GM19025 (cell line): ENCODE results near the gene UVSSA.
"Not testable (repeated sequence)": the region's sequence is repeated elsewhere in the genome, so short reads cannot be mapped to it uniquely, and the experiment has no call there.

Experiments
- ATAC-seq: cut with Tn5 transposase; IDR thresholded peaks from one replicate; pipeline ENCODE4 v1.9.1; 2021; ENCODE audit warnings: mild to moderate bottlenecking, low read depth, moderate library complexity; ENCODE audit not compliant: unreplicated experiment

UVSSA gene

DNA sequence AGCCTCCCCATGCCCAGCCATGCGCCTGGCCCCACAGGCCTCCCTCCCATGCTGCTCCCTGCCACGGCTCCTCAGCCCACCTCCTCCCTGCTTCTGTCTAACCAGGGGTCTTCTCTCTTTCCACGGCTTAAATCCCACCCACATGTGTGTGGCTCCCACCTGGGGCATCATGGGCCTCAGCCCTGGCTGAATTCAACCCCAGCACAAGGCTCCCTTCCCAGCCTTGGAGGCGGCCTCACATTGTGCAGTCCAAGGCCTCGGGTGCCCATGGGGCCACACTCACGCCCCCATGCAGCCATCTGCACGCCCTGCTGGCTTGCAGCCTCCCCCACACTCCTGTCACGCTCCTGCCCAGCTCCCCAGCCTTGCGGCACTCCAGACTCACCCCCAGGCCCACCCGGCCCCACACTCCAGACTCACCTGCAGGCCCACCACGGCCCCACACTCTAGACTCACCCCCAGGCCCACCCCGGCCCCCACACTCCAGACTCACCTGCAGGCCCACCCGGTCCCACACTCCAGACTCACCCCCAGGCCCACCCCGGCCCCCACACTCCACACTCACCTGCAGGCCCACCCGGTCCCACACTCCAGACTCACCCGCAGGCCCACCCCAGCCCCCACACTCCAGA is 30.4 kb upstream of the UVSSA start:
- ATAC-seq = no peak

DNA sequence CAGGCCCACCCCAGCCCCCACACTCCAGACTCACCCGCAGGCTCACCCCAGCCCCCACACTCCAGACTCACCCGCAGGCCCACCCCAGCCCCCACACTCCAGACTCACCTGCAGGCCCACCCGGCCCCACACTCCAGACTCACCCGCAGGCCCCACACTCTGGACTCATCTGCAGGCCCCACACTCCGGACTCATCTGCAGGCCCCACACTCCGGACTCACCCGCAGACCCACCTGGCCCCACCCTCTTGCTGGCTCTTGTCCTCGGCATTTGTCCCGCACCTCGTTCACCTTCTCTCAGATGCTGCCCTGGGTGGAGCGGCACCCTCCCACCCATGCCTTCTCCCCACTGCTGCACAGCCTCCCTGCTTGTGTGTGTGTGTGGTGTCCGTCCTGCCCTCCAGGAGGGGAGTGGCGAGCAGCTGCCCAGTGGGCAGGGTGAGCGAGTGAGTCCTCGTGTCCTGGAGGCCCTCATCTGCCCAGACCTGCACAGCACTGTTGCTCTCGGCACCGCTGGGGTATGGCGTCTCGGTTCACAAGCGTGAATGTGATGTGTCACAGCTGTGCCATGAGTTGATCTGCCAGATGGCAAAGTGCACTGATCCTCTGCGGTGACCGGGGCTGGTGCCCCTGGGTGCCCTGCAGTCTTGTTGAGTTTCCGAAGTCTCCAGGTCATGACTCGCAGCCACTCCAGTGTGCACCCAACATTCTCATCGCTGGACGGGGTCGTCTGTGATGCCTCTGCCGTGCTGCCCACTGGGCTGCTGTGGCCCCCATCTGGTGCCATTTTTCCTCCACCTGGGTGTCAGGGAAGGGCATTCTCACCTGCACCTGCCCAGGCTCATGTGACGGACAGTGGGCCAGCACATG is 29.6 kb upstream of the UVSSA start:
- no peak for ATAC-seq

DNA sequence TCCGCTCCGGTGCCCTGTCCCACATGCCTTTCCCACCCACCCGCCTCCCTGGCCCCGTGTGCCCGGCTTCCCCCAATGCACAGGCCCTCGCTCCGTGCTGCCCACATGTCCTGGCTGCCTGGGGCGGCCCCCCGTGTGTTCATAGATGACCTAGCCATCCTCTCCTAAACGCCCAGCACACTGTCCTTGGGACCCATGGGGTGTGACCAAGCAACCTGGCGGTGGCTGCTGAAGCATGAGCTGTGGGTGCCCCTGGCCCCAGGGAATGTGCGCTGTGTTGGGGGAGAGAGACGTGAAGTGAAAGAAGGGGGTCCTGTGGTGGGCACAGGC is 29.0 kb upstream of the UVSSA start:
- ATAC-seq = no peak

DNA sequence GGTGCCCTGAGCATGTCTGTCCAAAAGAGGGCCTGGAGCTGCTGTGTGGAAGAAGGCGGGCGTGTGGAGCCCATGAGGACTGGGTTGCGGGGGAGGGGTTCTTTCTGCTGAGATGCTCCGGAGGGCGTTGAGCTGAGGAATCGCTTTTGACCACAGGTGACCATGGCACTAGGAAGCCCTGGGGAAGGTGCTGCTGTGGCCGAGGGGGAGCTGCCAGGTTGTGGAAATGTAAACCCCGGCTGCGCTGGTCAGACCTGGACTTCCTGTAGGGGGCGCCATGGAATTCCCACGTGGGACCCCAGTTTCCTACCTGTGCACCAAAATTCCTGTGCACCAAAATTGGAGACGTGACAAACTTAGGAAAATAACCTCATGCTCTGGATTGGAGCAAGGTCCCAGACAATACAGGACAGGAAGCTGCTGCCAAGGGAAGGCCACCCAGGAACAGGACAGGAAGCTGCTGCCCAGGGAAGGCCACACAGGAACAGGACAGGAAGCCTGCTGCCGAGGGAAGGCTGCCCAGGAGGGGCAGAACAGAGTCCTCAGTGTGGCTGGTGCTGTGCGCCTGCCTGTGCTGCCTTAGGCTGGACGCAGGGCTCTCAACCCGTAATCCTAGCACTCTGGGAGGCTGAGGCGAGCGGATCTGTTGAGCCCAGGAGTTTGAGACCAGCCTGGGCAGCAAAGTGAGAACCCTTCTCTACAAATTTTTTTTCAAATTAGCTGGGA is 28.4 kb upstream of the UVSSA start:
- no peak for ATAC-seq

DNA sequence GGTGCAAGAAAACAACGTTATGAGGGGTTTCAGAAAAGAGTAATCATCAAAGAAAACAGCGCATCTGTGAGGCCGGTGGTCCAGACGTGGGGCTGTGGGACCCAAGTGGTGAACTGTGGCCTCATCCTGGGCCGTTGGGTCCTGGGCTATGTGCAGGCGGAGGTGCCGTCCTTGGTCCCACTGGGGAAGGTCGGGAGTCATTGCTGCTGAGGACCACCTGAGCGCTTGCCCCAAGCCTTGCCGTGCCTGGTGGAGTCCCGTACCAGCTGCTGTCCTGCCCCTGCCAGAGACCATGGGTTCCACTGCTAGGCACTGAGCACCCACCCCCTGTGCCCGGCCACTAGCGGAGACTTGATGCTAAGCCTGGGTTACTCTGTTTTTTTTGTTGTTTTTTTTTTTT is 25.5 kb upstream of the UVSSA start:
- no peak for ATAC-seq

DNA sequence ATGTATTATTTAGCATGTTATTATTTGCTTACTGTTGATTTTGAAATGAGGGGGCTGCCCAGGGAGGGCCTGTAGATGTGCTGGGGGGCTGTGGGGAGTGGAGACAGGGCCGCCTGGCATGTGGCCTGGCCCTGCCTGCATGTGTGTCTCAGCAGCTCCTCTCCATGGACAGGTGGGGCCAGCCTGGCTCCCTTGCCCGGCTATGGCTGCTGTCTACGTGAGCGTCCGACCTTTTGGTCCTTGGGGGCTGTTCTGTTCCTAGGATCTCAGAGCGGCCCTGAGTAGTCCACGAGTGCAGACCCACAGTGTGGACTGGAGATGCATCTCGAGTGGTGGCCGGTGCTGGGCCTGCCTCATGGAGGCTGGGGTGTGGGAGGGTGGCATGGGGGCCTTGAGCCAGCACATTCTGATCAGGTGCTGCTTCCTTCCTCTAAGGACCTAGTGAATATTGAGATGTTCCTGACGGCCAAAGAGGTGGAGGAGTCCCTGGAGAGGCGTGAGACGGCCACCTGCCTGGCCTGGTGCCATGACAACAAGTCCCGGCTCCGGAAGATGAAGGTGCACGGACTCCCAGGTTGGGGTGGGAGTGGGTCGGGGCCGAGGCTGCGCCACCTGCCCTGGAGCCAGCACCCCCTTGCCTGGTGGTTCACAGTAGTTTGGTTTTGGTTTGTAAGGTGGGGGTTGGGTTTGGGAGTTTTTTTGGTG is 24.9 kb upstream of the UVSSA start:
- ATAC-seq = no peak

DNA sequence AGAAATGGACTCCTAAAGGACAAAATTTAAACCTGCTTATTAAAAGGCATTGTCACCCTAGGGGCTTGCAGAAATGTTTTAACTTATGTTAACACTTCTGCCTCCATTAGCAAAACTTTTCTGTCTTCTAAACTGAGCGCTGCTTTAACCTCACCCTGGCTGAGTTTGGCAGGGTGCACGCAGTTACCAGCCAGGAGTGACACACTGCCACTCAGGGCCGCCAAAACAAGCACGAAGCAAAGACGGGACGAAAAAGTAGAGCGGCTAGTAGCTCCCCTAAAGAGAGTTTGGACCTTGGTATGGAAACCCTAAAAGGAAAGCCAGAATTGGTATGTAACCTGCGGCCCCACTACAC is 23.8 kb upstream of the UVSSA start:
- no peak for ATAC-seq

DNA sequence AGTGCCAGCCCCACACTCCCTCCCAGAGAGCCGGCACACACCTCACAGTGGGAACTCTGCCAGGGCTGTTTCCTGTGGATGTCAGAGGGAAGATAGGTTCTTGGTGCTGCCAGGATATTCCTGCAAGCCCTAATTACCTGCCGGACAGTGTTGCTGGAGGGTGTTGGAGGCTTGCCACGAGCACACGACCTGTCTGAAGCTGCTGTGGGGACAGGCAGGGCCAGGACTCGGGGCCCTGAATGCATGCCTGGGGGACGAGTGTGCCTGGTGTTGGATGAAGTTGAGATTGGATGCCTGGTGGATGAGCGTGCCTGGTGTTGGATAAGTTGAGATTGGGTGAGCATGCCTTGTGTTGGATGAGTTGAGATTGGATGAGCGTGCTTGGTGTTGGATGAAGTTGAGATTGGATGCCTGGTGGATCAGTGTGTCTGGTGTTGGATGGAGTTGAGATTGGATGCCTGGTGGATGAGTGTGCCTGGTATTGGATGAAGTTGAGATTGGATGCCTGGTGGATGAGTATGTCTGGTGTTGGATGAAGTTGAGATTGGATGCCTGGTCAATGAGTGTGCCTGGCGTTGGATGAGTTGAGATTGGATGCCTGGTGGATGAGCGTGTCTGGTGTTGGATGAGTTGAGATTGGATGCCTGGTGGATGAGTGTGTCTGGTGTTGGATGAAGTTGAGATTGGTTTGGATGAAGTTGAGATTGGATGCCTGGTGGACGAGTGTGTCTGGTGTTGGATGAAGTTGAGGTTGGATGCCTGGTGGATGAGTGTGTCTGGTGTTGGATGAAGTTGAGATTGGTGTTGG is 23.2 kb upstream of the UVSSA start:
- ATAC-seq = no peak

DNA sequence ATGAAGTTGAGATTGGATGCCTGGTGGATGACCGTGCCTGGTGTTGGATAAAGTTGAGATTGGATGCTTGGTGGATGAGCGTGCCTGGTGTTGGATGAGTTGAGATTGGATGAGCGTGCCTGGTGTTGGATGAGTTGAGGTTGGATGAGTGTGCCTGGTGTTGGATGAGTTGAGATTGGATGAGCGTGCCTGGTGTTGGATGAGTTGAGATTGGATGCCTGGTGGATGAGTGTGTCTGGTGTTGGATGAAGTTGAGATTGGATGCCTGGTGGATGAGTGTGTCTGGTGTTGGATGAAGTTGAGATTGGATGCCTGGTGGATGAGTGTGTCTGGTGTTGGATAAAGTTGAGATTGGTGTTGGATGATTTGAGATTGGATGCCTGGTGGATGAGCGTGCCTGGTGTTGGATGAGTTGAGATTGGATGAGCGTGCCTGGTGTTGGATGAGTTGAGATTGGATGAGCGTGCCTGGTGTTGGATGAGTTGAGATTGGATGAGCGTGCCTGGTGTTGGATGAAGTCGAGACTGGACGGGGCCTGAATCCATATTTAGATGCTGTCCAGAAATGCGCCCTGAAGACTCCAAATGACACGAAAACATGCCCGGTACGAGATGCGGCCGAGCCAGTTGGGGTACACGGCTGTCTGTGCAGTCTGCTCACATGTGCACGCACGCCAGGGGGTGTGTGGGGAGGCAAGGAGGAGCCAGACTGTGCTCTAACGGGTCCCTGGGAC is 22.4 kb upstream of the UVSSA start:
- ATAC-seq = not testable (repeated sequence)

DNA sequence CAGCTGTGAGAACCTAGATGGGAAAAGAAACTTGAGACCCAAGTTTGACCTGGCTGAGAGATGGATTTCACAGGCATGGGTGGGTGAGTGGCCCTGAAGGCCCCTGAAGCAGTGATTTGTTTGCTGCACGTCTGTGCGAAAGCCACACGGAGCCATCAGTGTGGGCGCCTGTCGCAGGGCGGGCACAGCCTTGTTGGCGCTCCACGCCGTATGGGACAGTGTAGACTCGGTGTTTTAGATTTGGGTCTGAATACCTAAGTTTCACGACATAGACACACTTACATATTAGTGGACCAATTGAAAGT is 21.9 kb upstream of the UVSSA start:
- no peak for ATAC-seq

DNA sequence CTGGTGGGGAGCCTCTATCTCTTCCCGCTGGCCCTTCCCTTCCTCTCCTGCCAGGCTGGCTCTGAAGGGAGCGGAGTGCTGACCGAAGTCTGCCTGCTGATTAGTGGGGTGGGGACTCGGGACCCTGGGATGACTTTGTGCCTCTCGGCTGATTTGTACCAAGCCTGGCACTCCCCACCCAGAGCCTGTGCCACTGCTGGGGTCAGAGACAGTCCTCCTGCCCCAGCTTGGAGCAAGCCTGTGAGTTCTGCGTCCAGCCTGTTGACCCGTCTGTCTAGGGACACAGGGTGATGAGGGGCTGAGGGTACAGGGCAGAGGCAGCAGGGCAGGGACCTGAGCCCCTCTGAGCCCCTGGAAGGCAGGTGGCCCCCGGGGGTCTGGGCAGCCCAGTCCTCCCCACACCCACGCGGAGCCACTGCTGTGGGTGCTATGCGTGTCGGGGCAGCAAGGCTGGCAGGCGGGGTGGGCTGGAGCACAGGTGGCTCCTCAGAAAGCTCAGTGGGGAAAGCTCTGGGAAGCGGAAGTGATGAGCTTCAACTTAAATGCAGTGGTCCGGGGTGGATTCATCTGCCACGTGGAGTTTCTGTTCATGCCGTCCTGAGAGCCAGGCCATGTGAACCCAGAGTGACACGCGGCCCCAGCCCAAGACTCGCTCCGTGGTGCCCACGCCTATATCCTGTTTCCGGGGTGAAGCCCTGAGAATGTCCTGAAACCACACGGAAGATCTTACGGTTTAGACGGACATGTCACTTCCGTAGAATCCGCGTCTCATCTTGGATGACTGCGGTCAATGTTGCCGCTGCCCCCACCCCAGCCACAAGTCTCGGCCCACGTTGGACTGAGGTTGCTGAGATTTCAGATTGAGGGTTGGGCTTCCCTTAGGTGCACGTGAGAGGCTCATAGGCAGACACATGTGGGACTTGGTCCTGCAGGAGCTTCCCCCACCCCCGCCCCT is 21.1 kb upstream of the UVSSA start:
- ATAC-seq = no peak

DNA sequence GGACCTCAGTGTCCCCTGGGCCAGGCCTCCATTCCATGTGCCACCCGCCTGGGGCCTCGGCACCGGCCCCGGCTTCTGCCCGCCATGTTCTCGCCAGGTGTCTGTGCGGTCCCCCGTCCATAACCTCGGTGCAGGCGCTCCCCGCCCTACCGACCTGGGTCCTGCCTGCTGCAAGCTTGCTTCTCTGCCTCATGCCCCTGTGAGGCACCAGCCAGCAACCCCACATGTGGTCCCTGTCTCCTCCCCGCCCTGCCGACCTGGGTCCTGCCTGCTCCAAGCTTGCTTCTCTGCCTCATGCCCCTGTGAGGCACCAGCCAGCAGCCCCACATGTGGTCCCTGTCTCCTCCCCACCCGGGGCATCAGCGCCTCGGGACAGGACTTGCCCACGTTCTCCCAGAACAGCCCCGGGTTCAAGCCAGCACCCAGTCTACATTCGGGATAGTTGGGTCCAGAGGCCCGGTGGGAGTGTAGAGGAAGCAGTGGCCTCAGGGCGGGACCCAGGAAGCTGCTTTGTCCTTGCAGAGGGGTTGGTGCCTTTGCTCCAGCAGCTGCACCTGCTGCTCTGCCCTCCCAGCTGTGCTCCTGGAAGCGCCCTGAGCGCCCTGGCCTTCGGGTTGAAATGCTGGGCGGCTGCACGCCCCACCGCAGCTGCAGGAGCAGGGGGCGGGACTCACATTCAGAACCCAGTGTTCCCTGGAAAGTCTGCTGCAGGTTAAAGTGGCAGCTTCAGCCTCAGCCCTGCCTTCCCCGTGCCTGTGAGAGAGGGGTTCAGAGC is 20.1 kb upstream of the UVSSA start:
- ATAC-seq = no peak

DNA sequence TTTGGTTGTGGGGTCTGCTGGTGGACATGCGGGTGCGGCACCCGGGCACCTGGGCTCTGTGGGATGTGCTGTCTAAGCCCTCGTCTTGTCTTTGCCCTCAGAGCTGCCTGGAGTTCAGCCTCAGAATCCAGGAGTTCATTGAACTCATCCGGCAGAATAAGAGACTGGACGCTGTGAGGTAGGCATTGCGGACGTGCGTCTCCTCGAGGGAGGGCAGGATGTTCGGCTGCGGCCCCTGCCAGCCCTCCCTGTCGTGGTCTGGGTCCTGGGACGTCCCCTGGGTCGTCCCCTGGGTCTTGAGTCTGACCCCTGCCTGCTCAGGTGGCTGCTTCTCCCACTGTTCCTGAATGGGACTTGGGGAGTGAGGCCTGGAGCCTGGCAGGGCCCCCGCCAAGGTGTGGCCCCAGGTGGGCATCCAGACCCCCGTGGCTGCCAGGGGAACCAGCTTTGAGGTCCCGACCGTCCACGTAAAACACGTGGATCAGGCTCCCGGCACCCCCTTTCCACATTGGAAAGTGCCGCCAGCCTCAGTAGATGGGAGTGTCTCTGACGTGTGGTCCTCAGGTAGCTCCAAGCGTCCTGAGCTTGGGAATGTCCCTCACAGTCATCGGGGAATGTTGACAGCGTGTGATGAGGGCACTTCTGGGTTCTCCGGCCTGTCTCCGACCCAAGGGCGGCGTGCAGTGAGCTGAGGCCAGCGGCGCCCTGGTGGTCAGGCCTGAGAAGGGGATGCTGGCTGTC is 19.3 kb upstream of the UVSSA start:
- no peak for ATAC-seq

DNA sequence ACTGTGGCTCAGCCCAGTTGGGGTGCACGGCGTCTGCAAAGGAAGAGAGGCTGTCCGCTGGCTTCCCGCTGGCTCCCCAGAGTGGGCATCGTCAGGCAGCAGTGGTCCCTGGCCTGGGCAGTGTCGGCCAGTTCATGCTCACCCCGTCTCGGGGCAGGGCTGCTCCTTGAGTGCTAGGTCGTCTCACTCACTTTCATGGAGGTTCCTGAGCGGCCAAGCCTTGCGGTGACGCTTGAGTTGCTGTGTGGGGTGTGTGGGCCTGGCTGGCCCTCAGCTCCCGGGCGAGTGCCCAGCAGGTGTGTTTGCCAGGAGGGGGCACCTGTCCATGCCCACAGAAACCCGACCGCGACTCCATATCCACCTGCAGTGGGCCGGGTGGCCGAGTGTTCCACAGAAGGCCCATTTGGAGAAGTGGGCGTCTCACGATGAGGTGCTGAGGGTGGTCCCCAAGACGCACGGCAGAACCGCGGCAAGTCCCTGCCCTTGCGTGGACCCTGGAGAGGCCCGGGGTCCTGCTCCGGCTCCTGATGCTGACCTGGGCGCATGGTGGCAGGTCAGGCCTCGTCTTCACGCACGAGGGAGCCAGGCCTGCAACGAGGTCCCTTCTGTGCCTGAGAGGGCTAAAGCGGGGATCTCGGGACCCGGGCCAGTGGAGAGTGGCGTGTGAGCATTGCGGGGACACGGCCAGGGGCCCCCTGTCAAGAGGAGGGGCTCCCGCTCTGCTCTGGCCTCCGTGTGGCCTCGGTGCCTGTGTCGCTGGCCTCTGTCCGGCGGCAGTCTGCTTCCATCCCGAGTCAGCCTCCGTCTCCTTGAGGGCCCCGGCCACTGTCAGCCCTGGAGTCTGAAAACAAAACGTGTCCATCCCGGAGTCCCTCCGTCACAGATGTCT is 18.5 kb upstream of the UVSSA start:
- no peak for ATAC-seq

DNA sequence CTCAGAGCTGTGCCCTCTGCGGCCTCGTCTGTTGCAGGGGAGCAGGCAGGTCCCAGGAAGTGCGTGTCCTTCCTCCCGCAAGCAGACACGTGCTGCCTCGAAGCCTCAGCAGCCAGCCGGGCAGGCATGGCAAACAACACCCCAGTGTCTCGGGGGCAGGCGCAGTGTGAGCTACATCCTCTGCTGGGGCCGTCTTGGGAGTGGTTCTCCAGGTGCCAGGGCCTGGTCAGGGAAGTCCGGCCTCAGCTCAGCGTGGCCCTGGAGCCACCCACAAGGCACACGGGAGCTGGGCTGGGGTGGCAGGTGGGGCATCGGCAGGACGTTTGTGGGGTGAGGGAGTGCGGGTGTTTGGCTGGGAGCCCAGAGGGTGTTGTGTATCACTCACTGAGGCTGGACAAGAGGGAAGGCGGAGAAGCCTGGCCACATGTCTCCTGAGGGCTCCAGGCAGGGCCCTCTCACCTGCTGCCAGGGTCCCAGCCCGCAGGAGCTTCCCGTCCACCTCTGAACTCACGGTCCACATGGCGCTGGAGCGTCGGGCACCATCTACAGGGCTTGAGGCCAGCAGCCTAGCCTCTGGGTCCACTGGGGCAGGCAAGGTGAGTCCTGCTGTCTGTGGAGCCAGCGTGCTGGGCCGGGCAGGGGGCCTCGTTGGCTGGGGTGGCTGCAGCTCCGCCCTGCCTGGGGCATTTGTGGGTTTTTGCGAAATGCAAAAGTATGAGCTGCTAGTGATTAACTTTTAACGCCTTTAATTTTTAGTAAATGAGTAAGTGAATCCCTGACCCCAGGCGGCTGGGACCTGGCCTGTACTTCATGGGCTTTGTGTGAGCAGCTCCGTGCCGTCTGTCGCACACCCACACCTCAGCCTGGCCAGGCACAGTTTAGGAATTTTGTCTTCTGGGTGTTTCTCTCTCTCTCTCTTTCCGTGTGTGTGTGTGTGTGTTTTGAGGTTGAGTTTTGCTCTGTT is 17.3 kb upstream of the UVSSA start:
- no peak for ATAC-seq
